HG03108 (cell line): ENCODE data around the gene RGS3.
"Not testable (repeated sequence)": the region's sequence is repeated elsewhere in the genome, so short reads cannot be mapped to it uniquely, and the experiment has no call there.

Experiments
- ATAC-seq: cut with Tn5 transposase; IDR thresholded peaks from one replicate; pipeline ENCODE4 v1.9.1; 2021; ENCODE audit warnings: moderate library complexity; ENCODE audit not compliant: unreplicated experiment

Gene RGS3

GRCh38 chr9:113543296-113543981 lies 79.9 kb downstream of the RGS3 start:
- no peak for ATAC-seq

- no peak for ATAC-seq
Observed at GRCh38 chr9:113543982-113544303, 80.4 kb downstream of the RGS3 start.

- no peak for ATAC-seq
Observed at GRCh38 chr9:113545068-113545467, 81.5 kb downstream of the RGS3 start.

- no peak for ATAC-seq
Observed at GRCh38 chr9:113546566-113546965, 83.0 kb downstream of the RGS3 start.

GRCh38 chr9:113547501-113547900 lies 84.0 kb downstream of the RGS3 start:
- ATAC-seq, result no peak

- ATAC-seq, result no peak
Observed at GRCh38 chr9:113548221-113549041, 84.9 kb downstream of the RGS3 start.

- not testable (repeated sequence) for ATAC-seq
Observed at GRCh38 chr9:113549892-113550291, 86.4 kb downstream of the RGS3 start.

- no peak for ATAC-seq
Observed at GRCh38 chr9:113556877-113557593, 93.5 kb downstream of the RGS3 start.

- ATAC-seq, result no peak
Observed at GRCh38 chr9:113558632-113559502, 95.3 kb downstream of the RGS3 start.

- ATAC-seq, result no peak
Observed at GRCh38 chr9:113559834-113560800, 96.6 kb downstream of the RGS3 start.

GRCh38 chr9:113562653-113563381 lies 99.3 kb downstream of the RGS3 start:
- ATAC-seq, result no peak

- ATAC-seq, result no peak
Observed at GRCh38 chr9:113563826-113564497, 100.4 kb downstream of the RGS3 start.

- ATAC-seq, result no peak
Observed at GRCh38 chr9:113564498-113565237, 101.1 kb downstream of the RGS3 start.

- no peak for ATAC-seq
Observed at GRCh38 chr9:113566016-113566711, 102.6 kb downstream of the RGS3 start.

GRCh38 chr9:113566712-113567071 lies 103.2 kb downstream of the RGS3 start:
- ATAC-seq, result no peak

- ATAC-seq, result no peak
Observed at GRCh38 chr9:113567361-113568080, 104.0 kb downstream of the RGS3 start.

GRCh38 chr9:113568081-113568435 lies 104.5 kb downstream of the RGS3 start:
- ATAC-seq, result no peak
